GM18498 (cell line): ENCODE results near the gene EDNRA.
"Not testable (repeated sequence)": the region's sequence is repeated elsewhere in the genome, so short reads cannot be mapped to it uniquely, and the experiment has no call there.

Experiments
- ATAC-seq: cut with Tn5 transposase; IDR thresholded peaks from one replicate; pipeline ENCODE4 v1.9.1; 2021; ENCODE audit warnings: mild to moderate bottlenecking, moderate library complexity; ENCODE audit not compliant: unreplicated experiment

Gene EDNRA

DNA sequence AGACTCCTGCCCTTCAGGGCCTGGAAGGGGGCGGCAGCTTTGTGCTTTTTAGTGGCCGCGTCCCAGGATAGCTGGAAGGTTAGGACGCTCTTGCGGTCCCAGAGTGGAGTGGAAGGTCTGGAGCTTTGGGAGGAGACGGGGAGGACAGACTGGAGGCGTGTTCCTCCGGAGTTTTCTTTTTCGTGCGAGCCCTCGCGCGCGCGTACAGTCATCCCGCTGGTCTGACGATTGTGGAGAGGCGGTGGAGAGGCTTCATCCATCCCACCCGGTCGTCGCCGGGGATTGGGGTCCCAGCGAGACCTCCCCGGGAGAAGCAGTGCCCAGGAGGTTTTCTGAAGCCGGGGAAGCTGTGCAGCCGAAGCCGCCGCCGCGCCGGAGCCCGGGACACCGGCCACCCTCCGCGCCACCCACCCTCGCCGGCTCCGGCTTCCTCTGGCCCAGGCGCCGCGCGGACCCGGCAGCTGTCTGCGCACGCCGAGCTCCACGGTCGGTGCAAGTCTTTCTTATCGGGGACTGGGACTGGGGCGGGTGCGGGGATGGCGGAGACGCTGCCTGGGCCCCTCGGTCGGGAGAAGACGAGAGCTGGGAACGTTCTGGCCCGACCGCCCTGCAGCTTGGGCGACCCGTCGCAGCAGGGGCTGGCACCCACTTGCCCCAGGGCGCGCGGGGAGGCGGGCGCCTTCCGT is at the start of gene EDNRA:
EDNRA (plus strand) TSS at position 207 of the 686 bp plus-strand sequence. CDS start 4,585 bp downstream, outside the sequence.
- no peak for ATAC-seq

DNA sequence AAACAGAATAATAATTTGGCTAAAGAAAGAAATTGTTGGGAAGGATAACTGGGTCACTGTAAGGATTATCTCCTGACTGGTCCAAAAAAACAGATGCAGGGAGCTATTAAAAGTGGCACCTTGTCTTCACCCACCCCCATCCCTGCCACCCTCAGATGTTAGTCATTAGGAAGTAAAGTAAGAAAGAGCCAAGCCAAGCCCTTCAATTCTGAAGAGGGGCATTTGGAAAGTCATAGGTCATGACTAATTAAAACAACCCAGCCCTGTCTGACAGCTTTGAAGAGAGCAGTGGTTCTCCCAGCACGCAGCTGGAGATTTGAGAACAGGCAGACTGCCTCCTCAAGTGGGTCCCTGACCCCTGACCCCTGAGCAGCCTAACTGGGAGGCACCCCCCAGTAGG is 46.5 kb upstream of the EDNRA start:
- ATAC-seq: not testable (repeated sequence)

DNA sequence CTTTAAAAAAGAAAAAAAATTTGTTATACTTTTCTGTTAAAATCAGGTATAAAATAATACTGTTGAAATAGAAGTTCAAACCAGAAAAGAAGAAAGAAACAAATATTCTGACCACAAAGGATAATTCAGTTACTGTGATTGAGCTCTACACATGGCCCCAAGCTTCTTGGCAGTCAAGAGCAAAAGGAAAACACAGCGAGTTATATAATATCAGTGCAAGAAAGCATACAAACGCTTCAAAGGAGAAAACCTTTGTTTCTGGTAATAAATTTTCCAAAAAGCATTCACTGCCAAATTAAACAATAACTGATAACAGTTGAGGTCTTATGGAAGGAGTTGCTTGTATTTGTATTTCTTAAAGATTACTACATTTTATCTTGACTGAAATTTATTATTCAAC is 40.5 kb upstream of the EDNRA start:
- ATAC-seq: no peak

DNA sequence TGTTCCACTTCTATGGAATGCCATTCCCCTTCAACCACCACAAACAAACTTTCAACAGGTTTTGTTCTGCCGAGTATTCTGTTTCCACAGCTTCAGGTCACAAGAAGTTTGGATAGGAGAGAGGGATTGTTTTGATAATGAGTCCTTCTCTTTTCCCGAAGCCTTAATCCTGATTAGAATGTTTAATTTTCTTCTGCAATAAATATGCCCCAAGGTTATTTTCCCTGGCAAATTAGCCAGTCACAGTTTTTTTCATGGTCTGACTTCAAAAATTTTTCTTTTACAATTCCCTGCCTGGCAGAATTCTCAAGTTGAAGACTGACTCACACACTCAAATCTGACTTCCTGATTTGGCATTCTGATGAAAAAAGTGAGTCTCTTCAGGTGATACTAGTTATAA is 33.1 kb upstream of the EDNRA start:
- no peak for ATAC-seq

DNA sequence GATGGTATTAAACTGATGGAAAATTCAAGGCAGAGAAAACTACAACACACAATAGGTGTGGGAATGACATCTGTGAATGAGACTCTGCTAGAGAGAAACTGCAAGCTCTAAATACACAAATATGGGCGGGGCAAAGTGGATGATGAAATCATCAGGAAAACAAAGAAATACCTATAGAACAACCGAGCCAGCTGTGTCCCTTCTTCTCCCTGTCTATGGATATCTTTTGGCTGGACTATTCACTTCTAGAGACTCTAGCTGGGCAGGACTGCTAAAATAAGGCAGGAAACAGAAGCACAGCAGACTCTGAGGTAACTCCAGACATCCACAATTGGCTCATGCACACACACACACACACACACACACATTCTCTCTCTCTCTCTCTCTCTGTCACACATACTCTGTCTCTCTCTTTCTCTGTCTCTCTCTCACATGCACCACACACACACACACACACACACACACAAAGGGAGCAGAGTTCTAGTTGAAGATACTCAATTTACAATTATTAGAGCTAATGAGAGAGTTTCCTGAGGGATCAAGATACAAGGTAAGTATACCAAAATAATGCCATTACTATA is 27.2 kb upstream of the EDNRA start:
- no peak for ATAC-seq

DNA sequence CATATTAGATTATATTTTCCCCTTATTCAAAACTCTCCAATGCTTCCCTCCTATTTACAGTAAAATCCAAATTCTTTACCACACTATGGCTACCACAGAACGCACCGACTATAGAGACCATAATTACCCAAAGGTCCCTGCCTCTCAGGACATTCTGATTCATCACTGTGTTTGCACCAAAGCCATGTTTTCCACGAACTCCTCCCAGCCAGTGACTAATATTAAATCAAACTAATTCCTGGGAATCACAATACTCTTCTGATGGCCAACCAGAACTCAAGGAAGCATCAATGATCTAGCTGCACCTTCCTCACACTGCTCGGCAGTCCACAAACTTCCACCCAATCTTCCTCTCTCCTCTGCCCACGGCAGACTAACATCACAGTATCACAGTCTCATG is 24.2 kb upstream of the EDNRA start:
- ATAC-seq: no peak

DNA sequence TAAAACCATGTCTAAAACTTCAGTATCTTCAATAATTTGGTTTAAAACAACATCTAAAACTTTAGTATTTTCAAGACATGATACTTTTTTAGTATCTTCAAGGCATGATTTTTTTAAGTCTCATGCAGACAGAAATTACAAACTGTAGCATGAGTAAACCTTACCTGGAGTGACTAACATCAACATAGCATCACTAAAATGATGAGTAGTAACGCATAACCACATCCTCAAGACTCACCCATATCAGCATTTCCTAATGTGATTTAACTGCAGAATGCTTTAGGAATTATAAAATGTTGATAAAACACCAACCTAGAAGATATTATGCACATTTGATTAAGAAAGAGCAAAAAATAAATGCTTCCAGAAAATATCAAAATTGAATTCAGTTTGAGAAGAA is 19.7 kb upstream of the EDNRA start:
- ATAC-seq: no peak

DNA sequence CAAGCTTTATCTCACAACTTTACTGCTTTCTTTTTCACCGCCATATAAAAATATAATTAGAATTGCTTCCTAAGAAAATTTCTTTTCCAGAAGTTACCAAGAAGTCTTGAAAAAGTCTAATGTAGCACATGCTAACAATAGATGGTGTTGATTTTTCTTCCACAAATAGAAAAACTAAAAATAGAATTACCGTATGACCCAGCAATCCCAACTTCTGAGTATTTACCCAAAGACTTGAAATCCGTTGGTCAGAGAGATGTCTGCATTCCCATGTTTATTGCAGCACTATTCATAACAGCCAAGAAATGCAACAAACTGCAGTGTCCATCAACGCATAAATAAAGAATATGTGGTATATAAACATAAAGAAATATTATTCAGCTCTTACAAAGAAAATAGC is 17.8 kb upstream of the EDNRA start:
- no peak for ATAC-seq

DNA sequence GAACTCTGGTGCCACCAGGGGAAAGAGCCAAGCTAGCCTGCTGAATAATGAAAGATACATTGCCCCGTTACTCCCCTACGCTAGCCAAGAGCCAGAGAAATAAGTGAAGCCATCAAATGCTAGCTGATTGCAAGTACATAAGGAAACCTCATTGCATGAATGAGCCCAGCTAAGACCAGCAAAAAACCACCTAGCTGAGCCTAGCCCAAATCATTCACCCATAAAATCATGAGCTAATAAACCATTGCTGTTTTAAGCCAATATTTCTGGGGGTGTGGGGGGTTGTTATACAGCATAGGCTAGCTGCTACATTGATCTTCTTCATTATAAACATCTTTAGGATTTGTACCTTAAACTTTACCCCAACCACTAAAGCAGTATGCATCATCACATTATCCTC is 15.4 kb upstream of the EDNRA start:
- no peak for ATAC-seq

DNA sequence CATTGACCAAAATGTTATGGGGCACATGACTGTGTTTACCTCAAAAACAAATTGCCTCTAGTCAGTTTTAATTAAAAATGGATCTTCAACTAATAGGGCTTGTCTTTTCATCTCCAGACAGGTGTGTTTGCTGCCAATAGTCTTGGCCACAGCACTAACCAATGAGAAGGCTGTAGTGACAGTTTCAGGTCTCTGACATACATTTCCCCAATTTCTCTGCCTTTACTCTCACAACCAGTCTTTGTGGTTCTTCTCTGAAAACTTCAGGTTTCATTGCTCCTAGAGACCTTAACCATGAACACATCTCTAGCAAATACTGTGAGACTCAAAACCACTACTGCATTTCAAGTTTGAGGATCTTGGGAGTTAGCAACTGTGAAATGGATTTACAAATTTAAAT is 3.5 kb upstream of the EDNRA start:
- ATAC-seq: peak; percentile 79

DNA sequence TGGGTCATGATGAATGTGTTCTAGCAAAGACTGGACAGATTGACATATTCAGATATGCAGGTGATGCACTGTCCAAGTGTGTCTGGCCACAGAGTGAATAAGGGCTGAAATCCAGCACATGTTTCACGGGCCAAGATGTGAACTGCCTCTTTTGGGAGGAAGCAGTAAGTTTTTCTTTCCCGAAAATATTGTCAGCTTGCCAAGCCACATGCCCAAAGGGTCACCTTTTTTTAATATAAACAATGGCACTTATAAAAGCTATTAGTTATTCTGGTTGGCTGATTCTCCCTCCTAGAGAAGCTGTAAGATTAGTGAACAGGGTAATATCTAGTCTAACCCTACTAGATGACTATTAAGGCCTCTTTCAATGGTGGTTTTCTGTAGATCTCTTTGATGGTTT is 1.5 kb upstream of the EDNRA start:
- ATAC-seq: no peak

DNA sequence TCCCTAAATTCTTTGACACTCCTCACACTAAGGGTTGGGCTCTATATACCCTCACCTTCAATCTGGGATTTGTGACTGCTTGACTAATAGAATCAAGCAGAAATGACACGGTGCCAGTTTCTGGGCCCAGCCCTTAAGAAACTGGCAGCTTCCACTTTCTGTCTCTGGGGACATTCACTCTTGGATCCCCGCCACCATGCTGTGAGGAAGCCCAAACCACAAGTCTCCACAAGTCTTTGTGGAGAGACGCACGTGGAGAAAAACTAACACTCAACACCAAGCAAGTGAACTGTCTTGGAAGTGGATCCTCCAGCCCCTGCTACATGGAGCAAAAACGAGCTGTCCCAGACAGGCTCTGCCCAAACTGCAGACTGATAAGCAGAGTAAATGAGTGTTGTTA is 1.1 kb upstream of the EDNRA start:
- ATAC-seq: no peak

DNA sequence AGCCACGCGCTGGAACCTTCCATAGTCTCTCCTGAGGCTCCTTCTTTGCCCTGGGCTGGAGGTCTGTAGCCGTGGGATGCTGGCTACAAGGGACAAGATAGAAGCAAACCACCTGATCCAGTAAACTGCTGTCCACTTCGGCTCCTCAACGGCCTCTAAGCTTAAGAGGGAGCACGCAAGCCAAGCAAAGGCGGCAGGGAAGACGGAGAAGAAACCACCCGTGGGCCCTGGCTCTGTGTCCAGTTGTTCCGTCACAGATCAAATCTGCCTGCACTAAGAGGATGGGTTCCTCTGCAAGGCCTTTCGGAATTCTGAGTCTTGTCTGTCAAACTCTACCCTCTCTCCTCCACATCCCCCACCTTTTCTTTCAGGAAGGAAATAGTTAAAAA is 401 bp upstream of the EDNRA start:
- ATAC-seq: no peak

DNA sequence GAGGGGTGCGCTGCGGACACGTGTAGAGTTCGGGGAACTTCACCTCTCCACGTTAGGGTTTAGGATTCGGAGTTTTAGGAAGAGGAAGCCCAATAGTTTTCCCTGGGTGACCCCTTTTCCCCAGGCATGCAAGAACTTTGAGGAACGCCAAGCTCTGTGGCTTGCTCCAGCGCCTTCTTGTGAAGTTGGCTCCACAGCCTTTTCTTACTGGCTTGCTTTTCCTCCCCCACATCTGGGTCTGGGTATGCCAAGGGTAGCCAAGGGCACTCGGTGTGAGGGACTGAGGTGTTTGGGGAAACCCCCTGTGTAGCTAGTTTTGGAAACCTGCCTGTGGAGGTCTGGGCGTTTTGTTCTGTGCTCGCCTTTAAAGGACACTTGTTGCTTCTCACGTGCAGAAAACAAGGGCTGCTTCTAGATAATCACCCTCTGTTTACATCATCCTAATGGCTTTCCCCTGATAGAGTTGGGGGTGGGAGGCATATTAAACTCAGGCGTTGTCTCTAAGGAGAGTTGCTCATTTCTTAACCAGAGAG is 746 bp downstream of the EDNRA start:
- no peak for ATAC-seq

DNA sequence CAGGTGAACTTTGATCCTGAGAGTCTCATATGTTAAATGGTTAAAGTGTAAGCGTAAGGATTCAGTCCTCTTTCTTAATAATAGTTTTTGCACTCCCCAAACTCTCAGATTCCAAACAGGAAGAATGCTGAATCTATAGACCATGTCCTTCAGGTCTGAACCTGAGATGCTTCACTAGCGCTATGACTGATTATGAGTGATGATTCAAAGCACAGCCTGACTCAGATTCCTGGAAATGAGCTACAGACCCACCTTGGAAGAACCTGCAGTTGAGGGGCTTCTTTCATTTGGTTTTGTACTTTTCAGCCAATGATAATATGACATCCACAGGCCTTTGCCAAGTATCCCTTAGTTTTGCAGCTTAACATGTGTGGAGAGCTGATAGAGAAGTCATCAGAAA is 1.4 kb downstream of the EDNRA start:
- no peak for ATAC-seq

DNA sequence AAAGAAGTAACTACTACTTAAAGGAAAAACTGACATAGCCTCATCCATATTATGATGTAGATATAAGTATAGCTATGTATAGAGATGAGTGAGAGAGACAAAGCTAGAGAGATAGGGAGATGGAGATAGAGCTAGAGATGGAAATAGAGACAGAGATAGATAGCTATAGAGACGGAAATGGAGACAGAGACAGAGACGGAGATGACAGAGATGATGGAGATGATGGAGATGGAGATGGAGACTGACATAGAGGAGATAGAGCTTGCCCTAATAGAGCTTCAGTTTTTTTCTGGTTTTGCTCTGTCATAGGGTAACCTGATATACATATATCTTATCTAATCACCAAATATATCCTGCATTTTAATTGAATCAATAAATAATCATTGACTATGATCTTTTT is 4.3 kb downstream of the EDNRA start:
- ATAC-seq: no peak

DNA sequence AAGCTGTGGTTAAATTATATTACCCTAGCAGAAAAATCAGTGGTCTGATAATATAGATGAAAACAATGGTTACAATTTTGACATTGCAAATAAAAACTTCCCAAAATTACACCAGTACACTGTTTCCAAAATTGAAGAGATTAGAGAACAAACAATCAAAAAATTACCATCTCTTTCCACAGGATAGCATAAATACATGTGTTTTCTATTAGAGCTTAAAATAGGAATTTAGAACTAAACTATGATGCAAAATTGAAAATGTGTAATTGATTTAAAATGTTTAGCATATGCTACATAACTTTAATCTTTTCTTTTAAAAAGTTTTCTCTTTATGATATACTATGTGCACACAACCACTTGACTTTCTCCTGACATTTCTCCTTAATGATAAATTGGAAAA is 6.7 kb downstream of the EDNRA start:
- ATAC-seq: no peak

DNA sequence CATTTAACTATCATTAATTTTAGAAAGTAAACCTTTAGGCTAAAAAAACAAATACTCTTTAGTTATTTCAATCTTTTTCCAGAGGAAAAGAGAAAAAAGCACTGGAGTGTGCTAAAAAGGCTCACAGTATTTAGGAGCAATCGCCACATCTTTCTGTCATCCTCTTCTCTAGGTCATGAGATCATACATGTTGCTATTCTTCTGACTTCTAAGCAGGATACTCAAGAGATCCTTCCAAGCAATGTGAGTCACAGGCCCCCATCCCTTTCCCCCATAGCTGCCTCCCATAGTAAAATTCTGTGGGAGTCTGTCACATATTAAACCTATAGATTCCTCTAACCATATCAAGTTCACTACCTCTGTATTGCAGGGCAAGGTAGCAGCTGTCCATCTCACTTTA is 7.7 kb downstream of the EDNRA start:
- ATAC-seq: no peak

DNA sequence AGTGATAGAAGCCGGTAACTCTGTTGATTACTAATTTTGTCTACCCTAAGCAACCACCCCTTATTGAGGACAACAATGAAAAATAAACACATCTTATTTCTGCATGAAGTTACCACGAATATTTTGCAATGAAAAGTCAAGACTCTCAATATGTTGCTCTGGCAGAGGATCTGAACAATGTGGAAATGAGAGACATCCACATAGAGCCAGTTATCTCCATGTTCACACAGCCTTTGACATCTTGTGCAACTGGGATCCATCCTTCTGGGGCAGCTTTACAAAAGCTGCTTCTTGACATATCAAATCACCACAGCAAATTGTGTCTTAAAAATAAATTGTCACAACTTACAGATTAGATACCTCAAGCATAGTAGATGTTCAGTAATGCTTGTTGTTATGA is 10.2 kb downstream of the EDNRA start:
- no peak for ATAC-seq

DNA sequence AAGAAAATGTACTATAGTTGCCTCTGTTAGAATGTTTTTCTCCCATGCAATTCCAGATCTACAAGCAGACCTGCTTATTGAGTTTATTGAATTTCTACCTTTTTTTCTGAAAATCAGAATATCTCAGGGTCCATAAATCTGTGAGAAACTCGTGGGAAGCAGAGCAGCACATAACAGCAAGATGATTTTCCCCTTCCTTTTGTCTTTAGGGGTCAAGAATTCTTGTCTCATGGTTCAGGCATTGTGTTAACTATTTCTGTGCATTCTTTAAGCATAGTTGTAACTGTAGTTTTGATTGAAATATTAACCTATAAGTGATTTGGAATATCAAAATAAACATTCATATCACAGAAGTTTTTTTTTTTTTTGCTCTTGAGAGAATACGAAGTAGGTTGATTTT is 11.4 kb downstream of the EDNRA start:
- ATAC-seq: no peak

DNA sequence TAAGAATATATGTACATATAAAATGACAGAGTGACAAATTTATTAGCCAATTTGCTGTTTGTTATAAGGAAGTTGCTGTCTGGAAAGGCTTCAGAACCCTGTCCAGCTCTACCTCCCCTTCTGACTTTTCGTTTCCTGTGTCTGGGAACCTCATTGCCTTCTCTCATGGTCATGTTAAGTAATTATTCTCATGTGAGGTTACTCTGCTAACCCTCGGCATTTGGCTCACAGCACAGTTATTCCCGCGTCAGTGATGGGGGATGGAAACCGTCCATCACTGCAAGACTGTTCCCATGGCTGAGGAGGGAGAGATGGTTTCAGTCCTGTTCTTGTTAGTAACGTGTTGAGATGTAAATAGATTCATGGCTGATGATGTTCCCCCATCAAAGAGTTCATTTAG is 11.9 kb downstream of the EDNRA start:
- ATAC-seq: no peak

DNA sequence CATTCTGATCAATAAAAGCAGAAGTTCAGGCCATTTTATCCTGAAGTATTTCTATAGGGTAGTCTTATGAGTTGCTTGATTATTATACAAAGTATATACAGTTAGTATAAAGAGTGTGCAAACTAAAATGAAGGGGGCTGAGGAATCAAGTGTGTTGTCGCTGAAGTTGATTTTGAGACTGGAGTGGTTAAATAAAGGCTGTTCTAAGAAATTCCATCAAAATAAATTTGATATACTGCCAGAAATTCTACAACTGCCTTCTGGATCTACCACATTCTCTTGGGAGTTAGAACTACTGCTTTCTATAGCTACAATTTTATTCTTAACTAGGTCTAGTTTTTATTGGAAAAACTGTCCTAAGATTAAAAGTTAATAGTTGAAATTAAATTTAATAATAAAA is 12.4 kb downstream of the EDNRA start:
- ATAC-seq: no peak

DNA sequence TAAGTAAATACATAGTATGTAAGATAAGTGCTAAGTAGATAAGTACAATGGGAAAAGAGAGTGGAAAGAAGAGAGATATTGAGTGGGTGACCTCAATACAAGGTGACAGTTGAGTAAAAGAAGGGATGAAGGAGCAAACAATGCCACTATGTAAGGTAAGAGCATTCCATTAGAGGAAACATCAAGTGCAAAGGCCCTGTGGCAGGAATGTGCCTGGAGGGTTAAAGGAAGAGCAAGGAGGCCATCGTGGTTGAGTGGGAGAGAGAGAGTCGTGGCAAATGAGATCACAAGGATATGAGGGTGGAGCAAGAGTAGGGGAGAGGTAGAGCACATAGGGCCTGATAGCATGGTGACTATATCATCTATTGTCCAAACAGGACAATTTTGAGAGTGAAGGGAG is 13.4 kb downstream of the EDNRA start:
- ATAC-seq: no peak
